LNCaP clone FGC (cell line): ENCODE data around the gene CRYBA2.

Experiments used
- DNase-seq: peaks from one replicate; pipeline ENCODE4 v3.0.0-alpha.2; 2011; ENCODE audit warnings: low read depth
- H3K4me3 ChIP-seq: 2 replicates; pipeline ENCODE4 v1.5.1; 2011; ENCODE audit warnings: mild to moderate bottlenecking, low read depth, low read length, control low read depth
- TF ChIP-seq, protein P1 (sequence below): IDR thresholded peaks from 2 replicates; pipeline ENCODE4 v1.5.1; 2012; ENCODE audit warnings: mild to moderate bottlenecking; ENCODE audit not compliant: control insufficient read depth, insufficient read depth; ENCODE audit errors: extremely low read depth

CRYBA2 gene

DNA sequence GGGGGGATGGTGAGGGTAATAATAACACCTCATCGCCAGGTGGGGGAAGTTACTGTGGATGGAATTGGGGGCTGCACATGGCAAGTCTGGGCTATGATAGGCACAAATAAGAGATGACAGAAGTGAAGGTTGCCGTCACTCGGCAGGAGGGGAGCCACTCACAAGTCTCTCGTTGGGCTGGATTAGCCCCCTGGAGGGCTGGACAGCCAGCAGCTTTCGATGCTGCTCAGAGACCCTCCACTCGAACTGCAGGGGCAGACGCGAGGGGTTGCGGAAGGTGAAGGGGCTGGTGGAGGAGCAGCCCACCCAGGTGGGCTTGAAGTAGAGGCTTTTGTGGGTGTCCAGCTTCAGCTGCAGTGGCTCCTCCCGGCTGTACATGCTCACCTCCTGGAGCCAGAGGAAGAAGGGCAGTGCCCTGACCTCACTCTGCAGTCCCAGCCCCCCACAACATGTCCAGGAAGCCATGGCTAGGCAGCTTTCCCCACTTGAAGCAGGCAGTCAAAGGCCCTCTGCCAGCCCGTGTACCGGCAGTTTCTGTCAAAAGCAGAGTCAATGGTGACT, 29.9 kb upstream of the CRYBA2 start:
- TF ChIP-seq, protein P1, sequence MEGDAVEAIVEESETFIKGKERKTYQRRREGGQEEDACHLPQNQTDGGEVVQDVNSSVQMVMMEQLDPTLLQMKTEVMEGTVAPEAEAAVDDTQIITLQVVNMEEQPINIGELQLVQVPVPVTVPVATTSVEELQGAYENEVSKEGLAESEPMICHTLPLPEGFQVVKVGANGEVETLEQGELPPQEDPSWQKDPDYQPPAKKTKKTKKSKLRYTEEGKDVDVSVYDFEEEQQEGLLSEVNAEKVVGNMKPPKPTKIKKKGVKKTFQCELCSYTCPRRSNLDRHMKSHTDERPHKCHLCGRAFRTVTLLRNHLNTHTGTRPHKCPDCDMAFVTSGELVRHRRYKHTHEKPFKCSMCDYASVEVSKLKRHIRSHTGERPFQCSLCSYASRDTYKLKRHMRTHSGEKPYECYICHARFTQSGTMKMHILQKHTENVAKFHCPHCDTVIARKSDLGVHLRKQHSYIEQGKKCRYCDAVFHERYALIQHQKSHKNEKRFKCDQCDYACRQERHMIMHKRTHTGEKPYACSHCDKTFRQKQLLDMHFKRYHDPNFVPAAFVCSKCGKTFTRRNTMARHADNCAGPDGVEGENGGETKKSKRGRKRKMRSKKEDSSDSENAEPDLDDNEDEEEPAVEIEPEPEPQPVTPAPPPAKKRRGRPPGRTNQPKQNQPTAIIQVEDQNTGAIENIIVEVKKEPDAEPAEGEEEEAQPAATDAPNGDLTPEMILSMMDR, result no peak
- no peak for DNase-seq
- H3K4me3 ChIP-seq, result no peak overlapping the region

DNA sequence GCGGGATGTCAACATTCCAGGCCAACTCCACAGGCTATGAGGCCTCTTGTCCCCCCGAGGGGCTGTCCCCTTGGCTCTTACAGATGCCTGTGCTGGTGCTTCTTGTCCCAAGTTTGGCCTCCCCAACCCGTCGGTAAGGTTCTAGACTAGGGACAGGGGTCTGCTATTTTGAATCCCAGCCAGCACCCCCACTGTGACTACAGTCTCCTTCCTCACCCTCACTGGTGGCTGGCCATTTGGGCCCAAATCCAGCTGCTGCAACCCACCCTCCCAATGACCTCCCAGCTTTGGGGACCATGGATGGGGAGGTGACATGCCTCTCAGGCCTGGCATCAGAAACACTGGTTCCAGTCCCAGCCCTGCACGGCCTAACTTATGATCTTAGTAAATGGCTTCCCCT, 29.4 kb upstream of the CRYBA2 start:
- H3K4me3 ChIP-seq, result no peak overlapping the region
- DNase-seq, result no peak
- TF ChIP-seq, protein P1, result no peak

DNA sequence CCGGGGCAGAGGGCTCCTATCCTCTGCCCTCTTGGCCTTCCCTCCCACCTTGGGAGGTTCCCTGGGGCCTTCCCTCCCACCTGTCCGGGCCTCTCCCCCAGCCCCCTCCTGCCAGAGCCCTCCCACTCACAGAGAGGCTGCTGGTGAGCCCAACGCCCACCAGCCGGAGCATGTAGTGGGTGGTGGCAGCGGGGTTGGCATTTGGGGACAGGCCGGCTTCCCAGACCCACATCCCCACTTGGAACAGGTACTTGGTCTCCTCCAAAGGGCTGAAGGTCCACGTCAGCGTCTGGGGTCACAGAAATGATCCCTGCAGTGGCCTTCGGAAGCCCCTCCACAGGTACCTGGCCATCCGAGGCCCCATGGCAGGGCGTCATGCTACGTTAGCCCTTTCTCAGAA, 28.8 kb upstream of the CRYBA2 start:
- TF ChIP-seq, protein P1, result no peak
- no peak overlapping the region for H3K4me3 ChIP-seq
- no peak for DNase-seq

DNA sequence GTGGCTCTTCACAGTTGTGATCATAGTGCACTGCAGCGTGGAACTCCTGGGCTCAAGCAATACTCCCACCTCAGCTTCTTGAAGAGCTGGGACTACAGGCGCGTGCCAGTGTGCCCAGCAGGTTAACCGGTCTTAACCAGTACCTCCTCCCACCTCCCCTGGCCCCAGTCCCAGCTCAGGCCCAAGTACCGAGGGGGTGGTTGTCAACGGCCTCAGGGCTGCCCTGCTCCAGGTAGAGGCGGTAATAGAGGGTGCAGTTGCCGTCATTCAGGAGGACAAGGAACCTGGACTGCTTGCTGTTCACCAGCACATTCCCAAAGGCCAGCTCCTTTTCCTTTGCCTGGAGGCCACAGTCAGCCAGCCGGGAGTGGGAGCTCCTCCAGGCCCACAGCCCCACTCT, 28.4 kb upstream of the CRYBA2 start:
- TF ChIP-seq, protein P1, result no peak
- no peak overlapping the region for H3K4me3 ChIP-seq
- DNase-seq, result no peak

DNA sequence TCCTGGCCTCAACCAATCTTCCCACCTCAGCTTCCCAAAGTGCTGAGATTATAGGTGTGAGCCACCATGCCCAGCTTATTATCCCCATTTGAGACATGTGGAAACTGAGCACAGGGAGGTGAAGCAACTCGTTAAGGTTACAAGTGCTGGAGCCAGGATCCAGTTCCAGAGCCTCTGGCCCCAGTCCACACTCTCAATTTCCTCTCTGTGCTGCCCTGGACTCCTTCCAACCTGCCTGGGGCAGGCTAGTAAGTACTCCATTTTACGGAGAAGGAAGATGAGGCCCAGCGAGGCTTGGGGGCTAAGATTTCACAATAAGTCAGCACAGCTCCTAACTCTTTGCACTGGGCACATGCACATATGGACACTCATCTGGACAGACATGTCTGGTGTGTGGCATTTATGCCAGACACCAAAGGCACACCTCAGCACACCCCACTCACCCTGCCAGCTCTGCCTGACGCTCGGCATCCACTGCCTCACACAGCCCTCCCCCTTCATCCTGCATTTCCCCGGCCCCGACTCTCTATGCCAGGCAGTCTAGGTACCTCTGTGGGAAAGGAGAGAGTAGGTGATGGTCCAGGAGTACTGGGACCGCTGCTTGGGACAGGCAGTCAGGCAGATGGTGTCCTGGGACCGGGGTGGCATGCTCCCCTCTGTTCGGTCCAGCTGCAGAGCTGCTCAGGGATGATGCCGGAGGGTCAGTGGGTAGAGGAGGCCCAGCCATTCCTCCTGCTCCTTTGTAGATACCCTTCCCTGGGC, 27.6 kb upstream of the CRYBA2 start:
- peak; percentile 23 for DNase-seq
- TF ChIP-seq, protein P1, result no peak
- H3K4me3 ChIP-seq, result no peak overlapping the region

DNA sequence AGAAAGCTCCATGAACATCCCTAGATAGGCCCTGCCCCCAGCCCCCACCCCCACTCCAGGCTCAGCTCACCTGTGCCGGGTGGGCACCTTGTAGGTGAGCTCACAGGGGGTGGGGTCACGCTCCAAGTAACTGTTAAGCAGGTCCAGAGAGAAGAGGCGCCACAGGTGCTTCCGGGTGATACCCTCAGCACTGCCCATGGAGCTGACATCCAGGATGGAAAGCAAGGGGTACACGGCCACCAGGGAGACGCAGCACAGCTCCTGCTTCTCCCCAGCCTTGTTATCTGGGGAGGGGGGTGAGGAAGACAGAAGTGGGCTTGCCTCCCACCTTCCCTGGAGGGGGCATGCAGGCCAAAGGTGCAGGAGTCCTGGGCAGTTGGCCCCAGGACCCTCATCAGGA, 26.2 kb upstream of the CRYBA2 start:
- TF ChIP-seq, protein P1, result no peak
- H3K4me3 ChIP-seq, result no peak overlapping the region
- DNase-seq, result no peak

DNA sequence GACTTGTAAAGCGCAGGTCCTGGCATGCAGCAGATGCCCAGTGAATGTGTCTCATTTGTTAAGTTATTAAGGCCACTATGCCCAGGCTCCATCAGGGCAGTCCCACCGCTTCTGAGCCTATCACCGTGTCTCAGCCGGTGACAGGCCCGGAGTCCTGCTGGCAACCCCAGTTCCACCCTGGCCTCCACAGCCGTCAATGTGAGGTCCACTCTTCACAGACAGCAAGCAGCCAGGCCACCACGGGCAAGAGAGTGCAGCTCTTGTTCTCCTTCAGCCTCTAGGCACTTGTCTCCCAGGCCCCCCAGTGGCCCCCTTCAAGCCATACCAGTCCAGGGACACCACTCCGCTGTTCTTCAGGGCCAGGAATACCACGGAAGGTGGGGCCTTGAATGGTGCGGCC, 25.5 kb upstream of the CRYBA2 start:
- DNase-seq, result no peak

More for the DNA sequence above, 25.5 kb upstream of the CRYBA2 start:
- TF ChIP-seq, protein P1, result no peak
- no peak overlapping the region for H3K4me3 ChIP-seq
